ENCODE measurements around the gene SYN1.

DNA sequence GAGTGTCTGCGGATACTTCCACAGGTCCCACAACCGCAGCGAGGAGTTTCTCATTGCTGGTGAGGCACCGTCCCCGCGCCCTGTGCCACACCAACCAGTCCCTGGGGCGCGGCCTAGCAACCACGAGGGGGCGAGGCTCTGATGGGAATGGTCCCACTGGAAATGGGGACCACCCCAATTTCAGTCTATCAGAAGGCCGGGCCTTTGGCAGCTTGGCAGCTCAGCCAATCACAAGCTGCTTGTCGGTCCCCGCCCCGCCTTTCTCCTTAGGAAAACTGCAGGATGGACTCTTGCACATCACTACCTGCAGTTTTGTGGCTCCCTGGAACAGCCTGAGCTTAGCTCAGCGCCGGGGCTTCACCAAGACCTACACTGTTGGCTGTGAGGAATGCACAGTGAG lies 34.4 kb downstream of the SYN1 start:
- TF ChIP-seq, protein P1, sequence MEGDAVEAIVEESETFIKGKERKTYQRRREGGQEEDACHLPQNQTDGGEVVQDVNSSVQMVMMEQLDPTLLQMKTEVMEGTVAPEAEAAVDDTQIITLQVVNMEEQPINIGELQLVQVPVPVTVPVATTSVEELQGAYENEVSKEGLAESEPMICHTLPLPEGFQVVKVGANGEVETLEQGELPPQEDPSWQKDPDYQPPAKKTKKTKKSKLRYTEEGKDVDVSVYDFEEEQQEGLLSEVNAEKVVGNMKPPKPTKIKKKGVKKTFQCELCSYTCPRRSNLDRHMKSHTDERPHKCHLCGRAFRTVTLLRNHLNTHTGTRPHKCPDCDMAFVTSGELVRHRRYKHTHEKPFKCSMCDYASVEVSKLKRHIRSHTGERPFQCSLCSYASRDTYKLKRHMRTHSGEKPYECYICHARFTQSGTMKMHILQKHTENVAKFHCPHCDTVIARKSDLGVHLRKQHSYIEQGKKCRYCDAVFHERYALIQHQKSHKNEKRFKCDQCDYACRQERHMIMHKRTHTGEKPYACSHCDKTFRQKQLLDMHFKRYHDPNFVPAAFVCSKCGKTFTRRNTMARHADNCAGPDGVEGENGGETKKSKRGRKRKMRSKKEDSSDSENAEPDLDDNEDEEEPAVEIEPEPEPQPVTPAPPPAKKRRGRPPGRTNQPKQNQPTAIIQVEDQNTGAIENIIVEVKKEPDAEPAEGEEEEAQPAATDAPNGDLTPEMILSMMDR (conservative IDR thresholded peaks at IDR 0.05; ENCODE audit: low read depth in 2 of 2), result peak; percentile 14 to 36; a peak in 1 of 4 replicates
- TF ChIP-seq EZH2 (IDR thresholded peaks at IDR 0.05; ENCODE audit: low read depth, unreplicated experiment), result no peak

All from GM23338 (cell line).